HG03439 (cell line): ENCODE data around the gene IFT27.
"Not testable (repeated sequence)": the region's sequence is repeated elsewhere in the genome, so short reads cannot be mapped to it uniquely, and the experiment has no call there.

Source experiments
- ATAC-seq: cut with Tn5 transposase; IDR thresholded peaks from one replicate; pipeline ENCODE4 v1.9.1; 2021; ENCODE audit warnings: mild to moderate bottlenecking, moderate library complexity; ENCODE audit not compliant: unreplicated experiment

Gene IFT27

GRCh38 chr22:36745301-36745995 lies 30.5 kb downstream of the IFT27 start:
- ATAC-seq = no peak

DNA sequence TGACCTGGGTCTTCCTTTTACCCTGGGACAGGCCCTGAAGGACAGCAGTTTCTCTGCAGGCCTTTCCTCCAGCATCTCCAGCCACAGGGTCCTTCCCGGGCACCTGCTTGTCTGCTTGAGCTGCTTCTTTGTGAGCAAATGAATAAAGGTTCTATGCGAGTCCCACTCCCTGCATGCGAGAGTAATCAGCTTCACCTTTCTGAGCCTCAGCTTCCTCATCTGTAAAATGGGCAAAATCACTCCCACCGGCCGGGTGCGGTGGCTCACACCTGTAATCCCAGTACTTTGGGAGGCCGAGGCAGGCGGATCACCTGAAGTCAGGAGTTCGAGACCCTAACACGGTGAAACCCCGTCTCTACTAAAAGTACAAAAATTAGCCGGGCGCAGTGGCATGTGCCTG lies 31.1 kb downstream of the IFT27 start:
- no peak for ATAC-seq

- ATAC-seq = no peak
Observed at GRCh38 chr22:36744413-36744765, 31.5 kb downstream of the IFT27 start.

DNA sequence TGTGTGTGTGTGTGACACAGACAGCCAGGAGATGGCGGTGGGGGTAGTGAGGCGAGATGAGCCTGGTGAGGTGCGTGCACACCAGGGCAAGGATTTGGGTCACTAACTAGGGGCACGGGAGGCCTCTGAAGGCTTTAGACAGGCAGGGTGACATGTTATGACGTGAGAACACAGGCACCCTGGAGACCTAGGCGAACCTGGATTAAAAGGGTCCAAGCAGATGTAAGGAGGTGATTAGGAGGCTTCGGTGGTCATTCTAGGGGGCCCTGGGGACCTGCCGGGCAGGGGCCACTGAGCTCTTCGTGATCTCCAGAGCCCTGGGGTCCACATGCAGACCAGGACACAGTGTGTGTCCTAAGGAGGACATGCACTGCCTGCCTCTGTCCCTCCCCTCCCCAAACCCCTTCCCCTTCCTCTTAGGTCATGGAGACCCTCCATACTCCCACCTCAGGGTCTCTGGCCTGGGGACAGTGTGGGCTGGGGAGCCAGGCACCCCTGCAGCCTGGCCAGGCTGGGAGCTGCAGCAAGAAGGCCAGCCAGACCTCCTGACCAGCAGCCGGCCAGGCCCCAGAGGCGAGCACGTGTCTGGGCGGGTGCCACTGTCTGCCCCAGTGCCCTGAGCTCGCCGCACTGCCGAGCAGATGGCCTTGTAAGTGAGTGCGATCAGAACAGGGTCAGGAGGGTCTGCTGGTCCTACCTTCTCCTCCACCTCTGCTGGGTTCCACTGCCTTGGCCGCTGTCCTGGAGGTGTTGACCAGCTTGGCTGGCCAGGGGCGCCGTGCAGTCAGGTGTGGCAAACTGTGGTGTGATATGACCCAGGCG lies 32.1 kb downstream of the IFT27 start:
- no peak for ATAC-seq

- no peak for ATAC-seq
Observed at GRCh38 chr22:36743011-36743410, 32.9 kb downstream of the IFT27 start.

DNA sequence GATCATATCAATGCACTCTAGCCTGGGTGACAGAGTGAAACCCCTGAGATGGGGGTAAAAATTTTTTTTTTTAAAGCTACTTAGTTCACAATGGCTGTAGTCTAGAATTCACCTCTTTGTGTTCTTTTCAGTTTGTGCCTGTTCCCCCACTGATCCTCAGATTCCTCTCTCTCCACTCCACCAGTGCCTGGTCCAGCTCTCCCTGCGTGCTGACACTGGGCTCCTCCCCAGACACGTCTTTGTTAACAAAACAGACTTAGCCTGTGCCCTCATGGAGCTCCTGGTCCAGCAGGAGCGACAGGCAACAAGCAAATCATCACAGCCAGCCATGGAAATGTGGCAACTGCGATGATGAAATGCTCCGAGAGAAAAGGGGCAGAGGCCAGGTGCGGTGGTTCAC lies 34.0 kb downstream of the IFT27 start:
- no peak for ATAC-seq

- ATAC-seq = no peak
Observed at GRCh38 chr22:36741204-36741793, 34.6 kb downstream of the IFT27 start.

- no peak for ATAC-seq
Observed at GRCh38 chr22:36740716-36741115, 35.2 kb downstream of the IFT27 start.

- ATAC-seq = no peak
Observed at GRCh38 chr22:36739185-36739584, 36.7 kb downstream of the IFT27 start.

DNA sequence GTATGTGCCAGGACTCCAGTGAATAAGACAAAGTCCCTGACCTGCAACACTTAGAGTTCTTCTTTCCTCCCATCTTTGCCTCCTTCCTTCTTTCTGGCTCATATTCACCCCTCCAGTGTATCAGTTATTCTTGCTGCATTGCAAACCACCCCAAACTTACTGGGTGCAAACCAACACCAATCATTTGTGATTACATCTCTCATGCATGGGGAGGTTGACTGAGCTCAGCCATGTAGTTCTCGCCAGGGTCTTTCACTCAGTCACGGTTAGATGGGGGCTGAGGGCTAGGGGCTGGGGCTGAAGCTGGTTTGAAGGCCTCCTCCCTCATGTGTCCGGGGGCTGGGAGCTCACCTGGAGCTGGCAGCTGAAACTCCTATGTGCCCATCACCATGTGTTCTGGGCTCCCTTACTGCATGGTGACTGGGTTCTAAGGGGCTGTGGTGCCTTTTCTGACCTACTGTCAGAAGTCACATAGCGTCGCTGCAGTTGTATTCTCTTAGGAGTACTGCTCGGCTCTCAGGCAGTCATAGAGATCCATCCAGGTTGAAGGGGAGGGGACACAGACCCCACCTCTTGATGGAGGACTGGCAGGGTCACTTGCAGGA lies 37.4 kb downstream of the IFT27 start:
- no peak for ATAC-seq

DNA sequence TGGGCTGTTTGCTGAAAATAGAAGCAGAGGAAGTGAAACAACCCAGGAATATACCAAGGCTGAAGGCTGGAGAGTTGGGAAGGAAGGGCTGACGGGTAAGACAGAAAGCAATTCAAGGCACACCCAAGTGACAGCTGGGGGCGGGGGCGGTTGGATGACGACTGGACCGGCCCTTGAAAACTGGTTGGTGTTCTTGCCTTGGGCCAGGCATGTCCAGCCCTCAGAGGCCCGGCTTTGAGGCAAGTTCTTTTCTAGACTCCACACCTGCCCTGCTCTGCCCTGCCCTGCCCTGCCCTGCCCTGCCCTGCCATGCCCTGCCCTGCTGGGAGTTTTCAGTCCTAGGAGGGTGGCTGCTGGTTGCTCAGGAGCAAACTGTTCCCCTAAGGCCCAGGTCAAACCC lies 38.1 kb downstream of the IFT27 start:
- no peak for ATAC-seq

GRCh38 chr22:36736701-36737320 lies 39.1 kb downstream of the IFT27 start:
- no peak for ATAC-seq

DNA sequence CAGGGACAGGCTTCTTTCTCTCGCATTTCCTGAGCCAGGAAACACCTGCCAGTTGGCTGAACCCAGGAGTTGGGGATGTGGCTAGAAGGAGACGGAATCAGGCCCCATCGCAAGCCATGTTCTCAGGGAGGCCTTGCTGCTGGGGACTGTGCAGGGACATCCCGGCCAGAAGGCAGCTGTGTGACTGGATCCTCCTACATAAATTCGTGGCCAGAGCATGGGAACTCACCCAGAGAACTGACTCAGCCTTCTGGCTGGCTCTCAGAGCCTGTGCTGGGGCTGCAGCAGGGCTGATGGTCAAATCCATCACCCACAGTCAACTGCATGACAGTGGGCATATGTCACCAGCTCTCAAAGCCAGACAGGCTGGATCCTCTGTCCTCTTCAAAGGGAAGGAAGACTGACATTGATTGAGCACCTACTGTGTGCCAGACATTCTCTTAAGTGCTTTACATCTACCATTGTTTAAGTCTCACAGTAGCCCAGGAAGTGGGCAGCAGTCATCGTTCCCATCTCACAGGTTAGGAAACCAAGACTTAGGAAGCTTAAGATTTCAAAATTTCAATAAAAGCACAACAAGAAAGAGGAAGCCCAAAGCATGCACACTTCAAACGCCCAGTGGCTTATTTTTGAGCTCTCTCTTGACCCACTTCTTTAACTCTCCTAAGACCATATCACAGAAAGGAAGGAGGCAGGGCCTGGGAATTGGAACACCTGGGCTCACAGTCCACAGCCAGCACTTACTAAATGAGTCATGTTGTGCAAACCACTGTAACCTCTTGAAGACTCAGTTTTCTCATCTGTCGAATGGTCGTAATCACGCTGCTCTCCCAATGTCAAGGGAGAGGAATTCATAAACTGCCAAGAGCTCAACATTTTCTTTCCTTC lies 41.5 kb downstream of the IFT27 start:
- ATAC-seq = no peak

DNA sequence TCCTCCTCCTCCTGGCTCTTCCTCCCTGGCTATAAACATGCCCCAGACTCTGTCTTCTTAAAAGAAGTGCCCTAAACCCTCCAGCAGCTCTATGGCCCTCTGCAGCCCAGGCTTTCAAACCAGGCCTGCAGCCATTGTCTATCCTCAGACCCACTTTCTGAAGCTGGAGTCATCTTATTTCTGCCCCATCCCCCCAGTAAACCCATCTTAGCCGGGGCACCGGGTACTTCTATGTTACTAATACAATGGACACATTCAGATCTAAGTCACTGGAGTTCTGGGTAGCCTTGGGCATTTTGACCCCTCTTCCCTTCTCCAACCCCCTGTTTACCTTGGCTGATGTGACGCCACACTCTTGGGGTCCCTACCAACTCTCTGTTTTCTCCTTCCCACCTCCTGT lies 42.6 kb downstream of the IFT27 start:
- no peak for ATAC-seq

GRCh38 chr22:36732609-36733008 lies 43.3 kb downstream of the IFT27 start:
- no peak for ATAC-seq

- ATAC-seq = no peak
Observed at GRCh38 chr22:36731916-36732315, 44.0 kb downstream of the IFT27 start.

- ATAC-seq = not testable (repeated sequence)
Observed at GRCh38 chr22:36731321-36731720, 44.6 kb downstream of the IFT27 start.

DNA sequence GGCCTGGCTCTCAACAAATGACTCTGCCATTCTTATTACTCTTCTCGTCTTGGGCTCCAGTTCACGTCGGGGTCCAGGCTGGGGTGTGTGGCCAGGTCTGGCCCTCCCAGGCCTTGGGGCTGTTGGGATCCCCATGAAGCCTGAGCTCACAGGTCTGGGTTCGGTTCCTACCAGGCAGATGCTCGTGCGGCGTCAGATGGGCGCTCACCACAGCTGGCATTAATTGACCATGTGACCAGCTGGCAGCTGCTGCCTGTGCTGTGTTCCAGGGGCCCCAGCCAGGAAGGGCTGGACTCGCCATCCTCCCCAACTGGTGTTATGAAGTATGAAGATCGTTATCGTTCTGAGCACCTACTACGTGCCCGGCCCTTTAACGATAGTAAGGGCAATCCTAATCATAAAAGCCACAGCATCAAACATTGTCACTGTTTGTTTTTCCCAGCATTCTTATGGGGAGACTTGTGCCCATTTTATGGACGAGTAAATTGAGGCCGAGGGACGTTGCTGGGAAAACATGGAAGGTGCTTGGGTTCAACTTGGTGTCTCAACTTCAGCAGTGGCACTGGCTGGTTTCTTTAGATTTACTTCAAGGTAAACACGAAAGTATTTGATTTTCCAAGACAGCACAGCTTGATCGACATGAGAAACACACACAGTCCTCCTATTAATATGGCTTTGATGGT lies 45.6 kb downstream of the IFT27 start:
- ATAC-seq = no peak

- no peak for ATAC-seq
Observed at GRCh38 chr22:36729321-36729720, 46.6 kb downstream of the IFT27 start.

GRCh38 chr22:36728505-36728904 lies 47.4 kb downstream of the IFT27 start:
- no peak for ATAC-seq
